ENCODE results near the gene EFNA3. TPM values are rescaled to one million over a fixed set of nuclear protein-coding genes. Genes with fewer than 3 reads are reported as not detected.

Gene EFNA3
- total and polyA plus RNA-seq, 9 of the 15 experiments (the other 6 are each of a cell fraction or from before 2014, with no cell fraction given): 0.59 to 7.9 (median 4.7) TPM

- TF ChIP-seq FOXK2 (conservative IDR thresholded peaks at IDR 0.05 in 1 of 2, IDR thresholded peaks at IDR 0.05 in 1 of 2; ENCODE audit: low read depth in 2 of 2) (peak; percentile 46 to 89; a peak in 2 of 4 replicates), TEAD4 (IDR thresholded peaks at IDR 0.05; ENCODE audit: low read length) (peak; percentile 32; the same call in 1 of the 2 replicates), TEAD4 (CRISPR knock-in tag; IDR thresholded peaks at IDR 0.05; ENCODE audit: borderline replicate concordance) (no peak), RBM34 (IDR thresholded peaks at IDR 0.05; ENCODE audit: borderline replicate concordance, insufficient read depth, low read length) (no peak), JUND (IDR thresholded peaks at IDR 0.05; ENCODE audit: borderline replicate concordance, low read depth, low read length) (peak; percentile 24; the same call in 1 of the 2 replicates), JUND (tag; IDR thresholded peaks at IDR 0.05; ENCODE audit: borderline replicate concordance, low read depth, low read length) (no peak), ZC3H11A (IDR thresholded peaks at IDR 0.05; ENCODE audit: low read depth, low read length) (0 out of 2 replicates have a peak, but pooled peaks have one; percentile 73), ZNF57 (CRISPR knock-in tag; IDR thresholded peaks at IDR 0.05) (no peak), ARID2 (IDR thresholded peaks at IDR 0.05) (peak; percentile 23; the same call in 1 of the 2 replicates), E4F1 (CRISPR knock-in tag; IDR thresholded peaks at IDR 0.05; ENCODE audit: borderline replicate concordance) (no peak), SMARCB1 (IDR thresholded peaks at IDR 0.05; ENCODE audit: insufficient read length, low read depth) (no peak), MEIS2 (IDR thresholded peaks at IDR 0.05; ENCODE audit: partially characterized antibody) (no peak), MCM7 (IDR thresholded peaks at IDR 0.05) (no peak), CBFA2T3 (IDR thresholded peaks at IDR 0.05) (no peak), PKNOX1 (IDR thresholded peaks at IDR 0.05) (no peak), GTF2E2 (tag; IDR thresholded peaks at IDR 0.05) (no peak), MAX (CRISPR knock-in tag; IDR thresholded peaks at IDR 0.05) (peak; percentile 92), KDM4B (IDR thresholded peaks at IDR 0.05; ENCODE audit: borderline replicate concordance in 2 of 2, low read depth in 1 of 2) (0 out of 4 replicates have a peak, but pooled peaks of 1 of the 2 experiments have one; percentile 69), PCBP2 (IDR thresholded peaks at IDR 0.05; ENCODE audit: low read depth, low read length, poor library complexity, severe bottlenecking) (no peak), FOXA3 (CRISPR knock-in tag; conservative IDR thresholded peaks at IDR 0.05 in 1 of 2, IDR thresholded peaks at IDR 0.05 in 1 of 2) (peak in 1 of 2 experiments; percentile 77; a peak in 2 of 4 replicates), SREBF1 (IDR thresholded peaks at IDR 0.05; ENCODE audit: borderline replicate concordance, low read depth, low read length) (no peak)
Observed at GRCh38 chr1:155091071-155092051, 12.7 kb downstream of the EFNA3 start (continued).
